MCF 10A (cell line): Measurements from ENCODE around the gene ADAMTSL1. TPM values are rescaled to one million over a fixed set of nuclear protein-coding genes. Genes with fewer than 3 reads are reported as not detected.

ENCODE experiments used
- BruUV-seq: library from RNA; stranded (reverse); fragments of 400-500 nt; replicated peaks from 2 replicates; lab custom pipeline; 2021; lab: Mats Ljungman, UMichigan
- CTCF ChIA-PET: fragments of 300-600 bp; sonication (Branson Sonifier 250); formaldehyde crosslinking; extraction: SDS; loops from one replicate; lab custom pipeline; 2021; ENCODE audit warnings: antibody characterized with exemption, inconsistent platforms; lab: Yijun Ruan, JAX
- POLR2A ChIA-PET: fragments of 300-600, 350-650 bp; sonication (Branson Sonifier 250); formaldehyde crosslinking; extraction: SDS; loops from one replicate; lab custom pipeline; 2020; ENCODE audit warnings: antibody characterized with exemption, inconsistent platforms; lab: Yijun Ruan, JAX
- DNase-seq: peaks from one replicate; pipeline ENCODE4 v3.0.0-alpha.2; 2018; ENCODE audit not compliant: unreplicated experiment
- H3K27ac Mint-ChIP-seq: one replicate; pipeline ENCODE4 v1.8.0; 2022; ENCODE audit warnings: mild to moderate bottlenecking, low read depth, mixed read lengths; ENCODE audit not compliant: unreplicated experiment
- H3K27me3 Mint-ChIP-seq: one replicate; pipeline ENCODE4 v1.8.0; 2022; ENCODE audit warnings: mixed read lengths; ENCODE audit not compliant: insufficient read depth, unreplicated experiment
- H3K36me3 Mint-ChIP-seq: one replicate; pipeline ENCODE4 v1.8.0; 2022; ENCODE audit warnings: mild to moderate bottlenecking, moderate library complexity, mixed read lengths; ENCODE audit not compliant: insufficient read depth, unreplicated experiment
- H3K4me1 Mint-ChIP-seq: one replicate; pipeline ENCODE4 v1.8.0; 2022; ENCODE audit warnings: mixed read lengths; ENCODE audit not compliant: insufficient read depth, unreplicated experiment
- H3K4me3 Mint-ChIP-seq: one replicate; pipeline ENCODE4 v1.8.0; 2022; ENCODE audit warnings: mild to moderate bottlenecking, moderate library complexity, mixed read lengths; ENCODE audit not compliant: unreplicated experiment
- H3K9me3 Mint-ChIP-seq: one replicate; pipeline ENCODE4 v1.8.0; 2022; ENCODE audit warnings: mixed read lengths; ENCODE audit not compliant: unreplicated experiment
- intact Hi-C: fragments of 100-400 bp; cut with micrococcal nuclease; formaldehyde crosslinking; loops from 2 replicates; pipeline ENCODE4 v1.14.1; 2022
- total RNA-seq: library from RNA; stranded (reverse); gene quantifications from 2 replicates; pipeline ENCODE4 v1.2.3, GENCODE V29; 2022
- TF ChIP-seq, protein P1 (sequence below): fragments of 200-600 bp; IDR thresholded peaks from one replicate; pipeline ENCODE4 v1.8.0; 2022; ENCODE audit warnings: antibody characterized with exemption, mild to moderate bottlenecking; ENCODE audit not compliant: unreplicated experiment

The ADAMTSL1 gene
- total RNA-seq, 1 experiment from 2014 or later = not detected

DNA sequence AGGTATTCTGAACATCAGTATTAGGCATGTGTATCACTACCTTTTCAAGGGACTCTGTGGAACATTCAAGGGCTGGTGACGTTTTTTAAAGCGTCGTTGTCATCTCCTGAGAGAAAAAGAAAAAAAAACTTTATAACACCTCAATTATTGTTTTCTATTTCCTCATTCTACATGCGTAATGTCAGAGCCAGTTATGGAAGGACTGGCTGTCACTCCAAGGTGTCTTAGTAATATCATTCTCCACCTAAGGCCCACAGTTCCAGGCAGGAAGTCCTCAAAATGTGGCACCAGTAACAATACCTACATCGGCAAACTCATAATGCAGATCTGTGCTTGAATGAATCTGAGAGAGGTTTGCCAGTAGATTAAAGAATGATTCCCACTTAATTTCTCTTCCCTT is 348.9 kb downstream of the ADAMTSL1 start:
- CTCF ChIA-PET = interaction anchor here (0.9 to 4.3 kb wide), 5 partner anchors 205 to 567 kb away, joined by 3 to 57 read pairs (median 6); no protein-coding TSS in a partner anchor
- TF ChIP-seq, protein P1, sequence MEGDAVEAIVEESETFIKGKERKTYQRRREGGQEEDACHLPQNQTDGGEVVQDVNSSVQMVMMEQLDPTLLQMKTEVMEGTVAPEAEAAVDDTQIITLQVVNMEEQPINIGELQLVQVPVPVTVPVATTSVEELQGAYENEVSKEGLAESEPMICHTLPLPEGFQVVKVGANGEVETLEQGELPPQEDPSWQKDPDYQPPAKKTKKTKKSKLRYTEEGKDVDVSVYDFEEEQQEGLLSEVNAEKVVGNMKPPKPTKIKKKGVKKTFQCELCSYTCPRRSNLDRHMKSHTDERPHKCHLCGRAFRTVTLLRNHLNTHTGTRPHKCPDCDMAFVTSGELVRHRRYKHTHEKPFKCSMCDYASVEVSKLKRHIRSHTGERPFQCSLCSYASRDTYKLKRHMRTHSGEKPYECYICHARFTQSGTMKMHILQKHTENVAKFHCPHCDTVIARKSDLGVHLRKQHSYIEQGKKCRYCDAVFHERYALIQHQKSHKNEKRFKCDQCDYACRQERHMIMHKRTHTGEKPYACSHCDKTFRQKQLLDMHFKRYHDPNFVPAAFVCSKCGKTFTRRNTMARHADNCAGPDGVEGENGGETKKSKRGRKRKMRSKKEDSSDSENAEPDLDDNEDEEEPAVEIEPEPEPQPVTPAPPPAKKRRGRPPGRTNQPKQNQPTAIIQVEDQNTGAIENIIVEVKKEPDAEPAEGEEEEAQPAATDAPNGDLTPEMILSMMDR = no peak
- no peaks in the 10 kb centered on the region for H3K36me3 Mint-ChIP-seq
- no peak for DNase-seq
- intact Hi-C loops = loop anchor here (5.0 to 10.0 kb wide), 2 partner anchors 416 to 1008 kb away; no protein-coding TSS in a partner anchor
- H3K9me3 Mint-ChIP-seq = no peaks in the 10 kb centered on the region
- POLR2A ChIA-PET = no interaction called here
- H3K4me1 Mint-ChIP-seq = no peaks in the 10 kb centered on the region
- H3K27ac Mint-ChIP-seq = no peak overlapping the region
- no peaks in the 10 kb centered on the region for H3K27me3 Mint-ChIP-seq
- no TSS peak for BruUV-seq
- no peak overlapping the region for H3K4me3 Mint-ChIP-seq

DNA sequence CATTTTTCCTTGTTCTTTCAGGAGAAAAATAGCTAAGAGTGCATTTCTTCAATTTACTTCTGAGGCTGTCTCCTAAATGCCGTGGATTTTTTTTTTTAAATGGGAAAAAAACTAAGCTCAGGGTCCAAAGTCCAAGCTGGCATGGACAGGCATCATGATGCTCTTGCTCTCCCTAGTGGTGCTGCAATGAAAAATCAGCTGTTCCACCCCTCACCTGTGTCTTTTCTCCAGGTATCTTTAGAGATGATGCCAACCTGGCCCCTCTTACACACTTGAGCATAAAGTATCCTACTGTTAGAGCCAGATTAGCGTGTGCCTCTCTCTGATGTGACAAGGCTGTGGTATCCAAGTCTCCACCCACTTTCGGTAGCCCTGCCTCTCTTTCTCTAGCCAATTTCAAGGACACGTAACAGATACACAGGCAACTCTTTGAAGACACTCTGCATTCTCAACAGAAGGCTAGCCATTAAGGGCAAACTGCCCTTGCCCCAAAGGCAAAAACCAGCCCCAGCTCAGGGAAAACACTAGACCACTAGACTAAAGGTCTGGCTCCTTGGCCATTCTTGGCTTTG is 350.2 kb downstream of the ADAMTSL1 start:
- ChIA-PET POLR2A (interaction anchor here (0.6 to 1.0 kb wide), 2 partner anchors 155 to 570 kb away, joined by 3 to 6 read pairs; no protein-coding TSS in a partner anchor), CTCF (interaction anchor here (0.6 to 4.3 kb wide), 23 partner anchors 15 to 730 kb away, joined by 3 to 57 read pairs (median 4); no protein-coding TSS in a partner anchor)
- H3K27me3 Mint-ChIP-seq = no peaks in the 10 kb centered on the region
- no TSS peak for BruUV-seq
- no peaks in the 10 kb centered on the region for H3K4me1 Mint-ChIP-seq
- H3K36me3 Mint-ChIP-seq = no peaks in the 10 kb centered on the region
- TF ChIP-seq, protein P1 = peak; percentile 47
- no peaks in the 10 kb centered on the region for H3K9me3 Mint-ChIP-seq
- DNase-seq = peak; percentile 45
- no peak overlapping the region for H3K27ac Mint-ChIP-seq
- no peak overlapping the region for H3K4me3 Mint-ChIP-seq
- intact Hi-C loops = loop anchor here (1.0 to 10.0 kb wide), 3 partner anchors 417 to 1009 kb away; no protein-coding TSS in a partner anchor

DNA sequence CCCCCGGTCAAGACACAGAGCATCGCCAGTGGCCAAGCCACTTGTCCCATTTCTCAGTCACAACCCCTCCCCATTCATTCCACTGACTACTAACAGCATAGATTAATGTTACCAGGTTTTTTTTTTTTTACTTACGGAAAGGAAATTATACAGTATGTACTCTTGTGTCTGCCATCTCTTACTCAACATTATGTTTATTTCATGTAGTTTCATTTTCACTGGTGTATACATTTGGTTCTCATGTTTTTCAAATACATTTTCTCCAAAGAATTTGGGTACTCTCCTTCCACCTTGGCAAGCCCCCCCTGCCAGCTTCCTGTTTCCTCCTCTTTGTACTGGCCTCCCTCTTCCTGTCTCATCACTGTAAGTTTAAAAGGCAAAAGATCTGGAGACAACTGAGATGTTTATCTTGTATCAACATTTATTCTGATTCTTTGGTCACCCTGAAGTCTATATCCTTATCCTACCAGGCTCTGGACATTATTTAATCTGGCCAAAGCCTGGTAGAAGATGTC is 351.8 kb downstream of the ADAMTSL1 start:
- intact Hi-C loops = loop anchor here (10.0 kb wide), 1 partner anchor 1011 kb away; no protein-coding TSS in a partner anchor
- Mint-ChIP-seq H3K9me3 (no peaks in the 10 kb centered on the region), H3K4me1 (no peaks in the 10 kb centered on the region), H3K4me3 (no peak overlapping the region), H3K36me3 (no peaks in the 10 kb centered on the region), H3K27me3 (no peaks in the 10 kb centered on the region), H3K27ac (no peak overlapping the region)
- no TSS peak for BruUV-seq
- CTCF ChIA-PET = interaction anchor here (0.6 to 4.3 kb wide), 5 partner anchors 198 to 1255 kb away, joined by 3 to 57 read pairs (median 4); no protein-coding TSS in a partner anchor
- DNase-seq = no peak
- POLR2A ChIA-PET = no interaction called here
- TF ChIP-seq, protein P1 = no peak

DNA sequence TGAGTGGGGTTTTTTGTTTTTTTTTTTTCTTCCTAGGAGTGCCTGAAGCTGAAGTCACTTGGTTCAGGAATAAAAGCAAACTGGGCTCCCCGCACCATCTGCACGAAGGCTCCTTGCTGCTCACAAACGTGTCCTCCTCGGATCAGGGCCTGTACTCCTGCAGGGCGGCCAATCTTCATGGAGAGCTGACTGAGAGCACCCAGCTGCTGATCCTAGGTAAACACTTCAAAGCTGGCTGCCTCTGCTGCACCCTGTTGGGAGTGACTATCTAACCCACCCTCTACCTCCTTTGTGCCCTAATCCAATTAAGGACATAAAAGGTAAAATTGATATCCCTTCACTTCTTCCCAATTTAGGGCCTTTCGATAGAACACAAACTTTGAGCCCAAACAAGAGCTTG is 352.3 kb downstream of the ADAMTSL1 start:
- POLR2A ChIA-PET = no interaction called here
- intact Hi-C loops = loop anchor here (10.0 kb wide), 1 partner anchor 1011 kb away; no protein-coding TSS in a partner anchor
- no peaks in the 10 kb centered on the region for H3K9me3 Mint-ChIP-seq
- CTCF ChIA-PET = interaction anchor here (0.6 to 4.3 kb wide), 4 partner anchors 198 to 1255 kb away, joined by 3 to 57 read pairs (median 4); no protein-coding TSS in a partner anchor
- no peaks in the 10 kb centered on the region for H3K27me3 Mint-ChIP-seq
- TF ChIP-seq, protein P1 = no peak
- BruUV-seq = no TSS peak
- no peak overlapping the region for H3K27ac Mint-ChIP-seq
- no peaks in the 10 kb centered on the region for H3K36me3 Mint-ChIP-seq
- no peak overlapping the region for H3K4me3 Mint-ChIP-seq
- H3K4me1 Mint-ChIP-seq = no peaks in the 10 kb centered on the region
- DNase-seq = no peak
